ENCODE measurements around the gene SPAG7. TPM values are rescaled to one million over a fixed set of nuclear protein-coding genes. Genes with fewer than 3 reads are reported as not detected.

Gene SPAG7
- total RNA-seq, 2 donors from 2014 or later, result 83.9 to 122 TPM

DNA sequence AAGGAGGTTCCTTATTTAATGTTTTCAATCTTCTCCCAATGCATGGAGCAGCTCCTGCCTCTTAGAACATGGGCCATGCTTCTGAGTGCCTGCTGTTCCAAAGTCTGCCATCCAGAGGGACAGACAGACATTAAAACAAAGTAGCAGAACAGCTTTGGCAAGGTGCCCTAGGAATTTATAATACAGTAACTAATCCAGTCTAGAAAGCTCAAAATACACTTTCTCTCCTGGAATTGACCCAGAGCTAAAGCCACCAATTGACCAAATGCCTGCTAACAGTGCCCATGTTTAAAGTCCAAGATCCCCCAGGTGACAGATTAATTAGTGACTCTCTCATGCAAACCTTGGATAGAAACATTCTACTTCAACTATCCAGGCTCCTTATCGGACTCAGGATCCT, 53.6 kb downstream of the SPAG7 start:
- no peaks in the 10 kb centered on the region for H3K36me3 ChIP-seq
- H3K27ac ChIP-seq, result no peak overlapping the region
- no peak for DNase-seq (ENCODE audit: low spot score)
- TF ChIP-seq, protein P1, sequence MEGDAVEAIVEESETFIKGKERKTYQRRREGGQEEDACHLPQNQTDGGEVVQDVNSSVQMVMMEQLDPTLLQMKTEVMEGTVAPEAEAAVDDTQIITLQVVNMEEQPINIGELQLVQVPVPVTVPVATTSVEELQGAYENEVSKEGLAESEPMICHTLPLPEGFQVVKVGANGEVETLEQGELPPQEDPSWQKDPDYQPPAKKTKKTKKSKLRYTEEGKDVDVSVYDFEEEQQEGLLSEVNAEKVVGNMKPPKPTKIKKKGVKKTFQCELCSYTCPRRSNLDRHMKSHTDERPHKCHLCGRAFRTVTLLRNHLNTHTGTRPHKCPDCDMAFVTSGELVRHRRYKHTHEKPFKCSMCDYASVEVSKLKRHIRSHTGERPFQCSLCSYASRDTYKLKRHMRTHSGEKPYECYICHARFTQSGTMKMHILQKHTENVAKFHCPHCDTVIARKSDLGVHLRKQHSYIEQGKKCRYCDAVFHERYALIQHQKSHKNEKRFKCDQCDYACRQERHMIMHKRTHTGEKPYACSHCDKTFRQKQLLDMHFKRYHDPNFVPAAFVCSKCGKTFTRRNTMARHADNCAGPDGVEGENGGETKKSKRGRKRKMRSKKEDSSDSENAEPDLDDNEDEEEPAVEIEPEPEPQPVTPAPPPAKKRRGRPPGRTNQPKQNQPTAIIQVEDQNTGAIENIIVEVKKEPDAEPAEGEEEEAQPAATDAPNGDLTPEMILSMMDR (IDR thresholded peaks at IDR 0.05), result no peak
- no peaks in the 10 kb centered on the region for H3K27me3 ChIP-seq
- no peaks in the 10 kb centered on the region for H3K9me3 ChIP-seq
- peaks cover 0 to 6% of the 10 kb centered on the region in 2 donors for H3K4me1 ChIP-seq
- no peak overlapping the region for H3K4me3 ChIP-seq

Small RNA genes lying within 50 kb of the gene (microRNA-seq; reads per million reads assigned to microRNA genes)
- gene MIR6864 (ENCODE audit: borderline number of aligned reads in 2 of 2, borderline replicate concordance in 1 of 2) (0 to 0.71 reads per million in 2 donors), gene MIR6865 (ENCODE audit: borderline number of aligned reads in 2 of 2, borderline replicate concordance in 1 of 2) (0 to 1.4 reads per million in 2 donors)

Other genes with a start within 250 kb of the SPAG7 start
- 10 to 100 TPM; 25.1 to 31.2 TPM for gene MED11, start 236.4 kb downstream of the SPAG7 start, total RNA-seq
- under 1 TPM in 1 of 2 donors, not detected in 1; 0.31 TPM for gene ZMYND15, start 228.0 kb downstream of the SPAG7 start, total RNA-seq
- gene CXCL16, start 227.9 kb downstream of the SPAG7 start, total RNA-seq, result 10 to 100 TPM in 1 of 2 donors, 1 to 10 TPM in 1; 5.2 to 12.4 TPM
- gene TM4SF5, start 195.9 kb downstream of the SPAG7 start, total RNA-seq, result not detected
- 1 to 10 TPM in 1 of 2 donors, not detected in 1; 3.9 TPM for gene VMO1, start 181.5 kb downstream of the SPAG7 start, total RNA-seq
- not detected for gene GLTPD2, start 178.9 kb downstream of the SPAG7 start, total RNA-seq
- 100 to 1,000 TPM; 153 to 201 TPM for gene PSMB6, start 171.7 kb downstream of the SPAG7 start, total RNA-seq
- 1 to 10 TPM; 5.5 to 6.7 TPM for gene PLD2, start 160.7 kb downstream of the SPAG7 start, total RNA-seq
- 10 to 100 TPM; 20.9 to 22.2 TPM for gene MINK1, start 134.5 kb downstream of the SPAG7 start, total RNA-seq
- gene C17orf107, start 68.3 kb downstream of the SPAG7 start, total RNA-seq, result 1 to 10 TPM; 1.7 to 4.2 TPM
- 100 to 1,000 TPM in 1 of 2 donors, 10 to 100 TPM in 1; 49.3 to 167 TPM for gene CHRNE, start 64.7 kb downstream of the SPAG7 start, total RNA-seq
- not detected for gene GP1BA, start 35.5 kb downstream of the SPAG7 start, total RNA-seq
- 100 to 1,000 TPM in 1 of 2 donors, 10 to 100 TPM in 1; 99.5 to 188 TPM for gene SLC25A11, start 27.8 kb downstream of the SPAG7 start, total RNA-seq
- gene RNF167, start 27.5 kb downstream of the SPAG7 start, total RNA-seq, result 10 to 100 TPM; 66.9 to 68.6 TPM
- gene PFN1, start 19.3 kb downstream of the SPAG7 start, total RNA-seq, result 100 to 1,000 TPM; 218 to 425 TPM
- gene ENO3, start 16.7 kb downstream of the SPAG7 start, total RNA-seq, result 100 to 1,000 TPM; 235 to 563 TPM
- 10 to 100 TPM; 20.3 to 24.7 TPM for gene CAMTA2, start 19.9 kb upstream of the SPAG7 start, total RNA-seq
- 1 to 10 TPM; 1.7 to 2.9 TPM for gene INCA1, start 29.7 kb upstream of the SPAG7 start, total RNA-seq
- gene KIF1C, start 30.1 kb upstream of the SPAG7 start, total RNA-seq, result 100 to 1,000 TPM; 179 to 232 TPM
- not detected for gene SLC52A1, start 67.6 kb upstream of the SPAG7 start, total RNA-seq
- gene ZFP3, start 110.7 kb upstream of the SPAG7 start, total RNA-seq, result 1 to 10 TPM; 7.2 to 7.4 TPM
- gene ZNF232, start 144.1 kb upstream of the SPAG7 start, total RNA-seq, result 1 to 10 TPM; 2.7 to 5.6 TPM
- gene USP6, start 148.2 kb upstream of the SPAG7 start, total RNA-seq, result not detected
- gene ZNF594, start 224.1 kb upstream of the SPAG7 start, total RNA-seq, result 1 to 10 TPM; 4.7 to 4.8 TPM